NCI-H446 treated with DMSO at 0.1 percent for 48 hours (cell line): ENCODE results near the gene RAD51B.

ENCODE experiments used
- DNase-seq: peaks from one replicate; lab custom pipeline; 2025; lab: John Stamatoyannopoulos, UW

Gene RAD51B

GRCh38 chr14:68672609-68673285 lies 853.2 kb downstream of the RAD51B start:
- no peak for DNase-seq

- DNase-seq: no peak
These were observed 853.9 kb downstream of the RAD51B start for GRCh38 chr14:68673464-68673863.

GRCh38 chr14:68674538-68675232 lies 855.1 kb downstream of the RAD51B start:
- DNase-seq: no peak

- no peak for DNase-seq
These were observed 855.6 kb downstream of the RAD51B start for GRCh38 chr14:68675233-68675577.

GRCh38 chr14:68676511-68676943 lies 856.9 kb downstream of the RAD51B start:
- no peak for DNase-seq

- DNase-seq: no peak
These were observed 857.9 kb downstream of the RAD51B start for GRCh38 chr14:68677476-68677875.

- no peak for DNase-seq
These were observed 858.3 kb downstream of the RAD51B start for GRCh38 chr14:68677901-68678300.

- DNase-seq: no peak
These were observed 858.9 kb downstream of the RAD51B start for GRCh38 chr14:68678471-68678870.

- DNase-seq: no peak
These were observed 859.7 kb downstream of the RAD51B start for GRCh38 chr14:68679301-68679700.

GRCh38 chr14:68679746-68680467 lies 860.3 kb downstream of the RAD51B start:
- DNase-seq: no peak

- no peak for DNase-seq
These were observed 861.0 kb downstream of the RAD51B start for GRCh38 chr14:68680541-68681051.

GRCh38 chr14:68681256-68682011 lies 861.9 kb downstream of the RAD51B start:
- no peak for DNase-seq

- peak; percentile 83 for DNase-seq
These were observed 862.9 kb downstream of the RAD51B start for GRCh38 chr14:68682166-68683103.

GRCh38 chr14:68683326-68683725 lies 863.7 kb downstream of the RAD51B start:
- no peak for DNase-seq

GRCh38 chr14:68684466-68685418 lies 865.2 kb downstream of the RAD51B start:
- DNase-seq: no peak

GRCh38 chr14:68685419-68686204 lies 866.0 kb downstream of the RAD51B start:
- DNase-seq: no peak

- no peak for DNase-seq
These were observed 866.6 kb downstream of the RAD51B start for GRCh38 chr14:68686205-68686465.

- DNase-seq: no peak
These were observed 867.1 kb downstream of the RAD51B start for GRCh38 chr14:68686724-68687123.

- DNase-seq: no peak
These were observed 868.2 kb downstream of the RAD51B start for GRCh38 chr14:68687746-68688145.
